ENCODE data around the gene OR6B1.
"Not testable (repeated sequence)": the region's sequence is repeated elsewhere in the genome, so short reads cannot be mapped to it uniquely, and the experiment has no call there.

The OR6B1 gene

DNA sequence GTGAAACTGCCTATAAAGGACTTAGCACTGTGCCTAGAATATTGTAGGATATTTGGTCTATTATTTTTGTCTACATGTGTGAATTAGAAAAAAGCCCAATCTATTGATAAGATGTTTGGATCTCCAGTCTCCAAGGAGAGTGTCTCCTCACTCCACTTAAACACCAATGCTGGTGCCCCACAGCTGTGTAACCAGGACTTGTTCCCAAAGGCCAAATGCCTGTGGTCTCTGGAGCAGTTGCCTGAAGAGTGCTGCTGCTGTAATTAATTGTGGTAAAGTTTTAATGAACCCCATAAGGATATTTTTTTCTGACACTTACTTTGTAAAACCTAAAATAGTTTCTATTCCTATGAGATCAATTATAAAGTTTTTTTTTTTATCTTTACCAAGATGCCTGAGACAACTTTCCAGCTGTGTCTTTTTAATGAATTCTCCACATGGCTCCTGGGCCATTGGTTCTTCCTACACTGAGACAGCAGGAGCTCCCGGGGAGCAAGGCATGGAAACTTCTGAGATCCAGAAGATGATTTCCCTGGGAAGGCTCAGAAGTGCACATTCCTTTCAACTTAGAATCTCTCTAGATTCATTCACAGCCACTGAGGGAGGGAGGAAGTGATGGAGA, 37.4 kb downstream of the OR6B1 start:
- no peak for DNase-seq (ENCODE audit: low read depth in 4 of 4, low spot score in 1 of 4)

GRCh38 chr7:144038887-144039286, 38.8 kb downstream of the OR6B1 start:
- DNase-seq (ENCODE audit: low read depth in 4 of 4, low spot score in 1 of 4) = no peak

- no peak for DNase-seq (ENCODE audit: low read depth in 4 of 4, low spot score in 1 of 4)
These were observed 48.5 kb downstream of the OR6B1 start, which contains the start of gene OR2A5 for GRCh38 chr7:144048648-144049047. Gene OR2A5 (plus strand): TSS chr7:144048948. CDS start chr7:144050402, 1,454 bp downstream.

GRCh38 chr7:144049491-144049890, 49.4 kb downstream of the OR6B1 start:
- no peak for DNase-seq (ENCODE audit: low read depth in 4 of 4, low spot score in 1 of 4)

DNA sequence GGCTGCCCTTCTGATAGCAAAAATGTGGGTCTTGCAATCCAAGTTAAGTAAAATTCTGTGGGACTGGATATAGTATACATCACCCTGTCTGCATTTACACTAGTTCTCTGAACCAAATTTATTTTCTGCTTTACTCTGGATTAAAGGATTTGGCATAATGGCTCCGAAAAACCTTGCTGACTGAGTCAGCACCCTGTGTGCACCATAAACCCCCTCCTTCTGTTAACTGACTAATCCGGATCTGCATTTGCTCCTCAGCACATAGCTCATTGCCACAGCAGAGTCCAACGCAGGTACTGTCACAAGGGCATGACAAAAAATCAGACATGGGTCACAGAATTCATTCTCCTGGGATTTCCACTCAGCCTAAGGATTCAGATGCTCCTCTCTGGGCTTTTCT, 50.0 kb downstream of the OR6B1 start:
- DNase-seq (ENCODE audit: low read depth in 4 of 4, low spot score in 1 of 4) = no peak

DNA sequence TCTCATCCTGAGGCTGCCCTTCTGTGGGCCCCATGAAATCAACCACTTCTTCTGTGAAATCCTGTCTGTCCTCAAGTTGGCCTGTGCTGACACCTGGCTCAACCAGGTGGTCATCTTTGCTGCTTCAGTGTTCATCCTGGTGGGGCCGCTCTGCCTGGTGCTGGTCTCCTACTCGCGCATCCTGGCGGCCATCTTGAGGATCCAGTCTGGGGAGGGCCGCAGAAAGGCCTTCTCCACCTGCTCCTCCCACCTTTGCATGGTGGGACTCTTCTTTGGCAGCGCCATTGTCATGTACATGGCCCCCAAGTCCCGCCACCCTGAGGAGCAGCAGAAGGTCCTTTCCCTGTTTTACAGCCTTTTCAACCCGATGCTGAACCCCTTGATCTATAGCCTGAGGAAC, 50.8 kb downstream of the OR6B1 start:
- not testable (repeated sequence) for DNase-seq (ENCODE audit: low read depth in 4 of 4, low spot score in 1 of 4)

GRCh38 chr7:144057954-144058353, 57.8 kb downstream of the OR6B1 start:
- DNase-seq (ENCODE audit: low read depth in 4 of 4, low spot score in 1 of 4) = no peak
